SK-N-SH (cell line): ENCODE measurements around the gene SNX24. TPM values are rescaled to one million over a fixed set of nuclear protein-coding genes. Genes with fewer than 3 reads are reported as not detected.

Source experiments
- CTCF ChIA-PET: fragments of 300-600, 350-600 bp; formaldehyde crosslinking; extraction: SDS; loops from one replicate; lab custom pipeline; 2021; lab: Yijun Ruan, JAX
- POLR2A ChIA-PET: fragments of 350-600 bp; sonication (Branson Sonifier 250); formaldehyde crosslinking; extraction: SDS; loops from one replicate; lab custom pipeline; 2020; ENCODE audit warnings: antibody characterized with exemption, inconsistent platforms; lab: Yijun Ruan, JAX
- DNase-seq: peaks from one replicate; pipeline ENCODE4 v3.0.0; 2012
- H2AFZ ChIP-seq: fragments of 200-600 bp; sonication (generic); 2 replicates; pipeline ENCODE4 v1.8.1; 2016; ENCODE audit warnings: antibody characterized with exemption, mild to moderate bottlenecking, low read depth
- H3F3A ChIP-seq: fragments of 200-600 bp; sonication (generic); replicated peaks from 2 replicates; pipeline ENCODE3; 2016; ENCODE audit warnings: antibody characterized with exemption, mild to moderate bottlenecking; ENCODE audit not compliant: insufficient read depth
- H3K27ac ChIP-seq, 2 experiments: fragments of 200-500 bp in 1 of 2; fragments of 200-600 bp in 1 of 2; sonication (Bioruptor generic) in 1 of 2; sonication (generic), shearing (Covaris generic) in 1 of 2; 2 replicates each; pipeline versions ENCODE4 v1.5.1 to v1.6.1; 2014 to 2016; ENCODE audit warnings: low read depth in 2 of 2, inconsistent platforms in 1 of 2, low read length in 1 of 2, mild to moderate bottlenecking in 1 of 2, mixed read lengths in 1 of 2
- H3K27me3 ChIP-seq: fragments of 200-600 bp; sonication (generic), shearing (Covaris generic); 2 replicates; pipeline ENCODE4 v1.6.1; 2016; ENCODE audit warnings: mixed run types; ENCODE audit not compliant: insufficient read depth
- H3K36me3 ChIP-seq, 2 experiments: fragments of 200-500 bp in 1 of 2; fragments of 200-600 bp in 1 of 2; sonication (Bioruptor generic) in 1 of 2; sonication (generic) in 1 of 2; replicated peaks in 1 of 2; 2 replicates each; pipeline versions ENCODE3 to v1.5.1; 2014 to 2016; ENCODE audit warnings: low read length in 1 of 2, mild to moderate bottlenecking in 1 of 2; ENCODE audit not compliant: insufficient read depth in 2 of 2, control insufficient read depth in 1 of 2
- H3K4me1 ChIP-seq, 2 experiments: fragments of 200-500 bp in 1 of 2; fragments of 200-600 bp in 1 of 2; sonication (Bioruptor generic) in 1 of 2; sonication (generic), shearing (Covaris generic) in 1 of 2; 2 replicates each; pipeline versions ENCODE4 v1.5.1 to v1.6.1; 2014 to 2016; ENCODE audit warnings: low read depth in 1 of 2, low read length in 1 of 2, mixed run types in 1 of 2; ENCODE audit not compliant: insufficient read depth in 2 of 2, control insufficient read depth in 1 of 2
- H3K4me2 ChIP-seq: fragments of 200-600 bp; sonication (generic), shearing (Covaris generic); 2 replicates; pipeline ENCODE4 v1.6.1; 2017; ENCODE audit warnings: mixed run types
- H3K4me3 ChIP-seq, 2 experiments: fragments of 200-500 bp in 1 of 2; fragments of 200-600 bp in 1 of 2; sonication (Bioruptor generic) in 1 of 2; sonication (generic), shearing (Covaris generic) in 1 of 2; 2 replicates each; pipeline versions ENCODE4 v1.5.1 to v1.8.1; 2014 to 2016; ENCODE audit warnings: low read depth in 2 of 2, inconsistent platforms in 1 of 2, low read length in 1 of 2, mild to moderate bottlenecking in 1 of 2, mixed read lengths in 1 of 2, moderate library complexity in 1 of 2
- H3K79me2 ChIP-seq: fragments of 200-600 bp; sonication (generic); 2 replicates; pipeline ENCODE4 v1.8.1; 2017; ENCODE audit warnings: mild to moderate bottlenecking; ENCODE audit not compliant: insufficient read depth
- H3K9ac ChIP-seq: fragments of 200-600 bp; sonication (generic); 2 replicates; pipeline ENCODE4 v1.6.1; 2017; ENCODE audit warnings: mixed run types
- H3K9me2 ChIP-seq: fragments of 200-600 bp; sonication (generic); 2 replicates; pipeline ENCODE4 v1.6.1; 2017; ENCODE audit warnings: mixed run types
- H3K9me3 ChIP-seq: fragments of 200-600 bp; sonication (generic); 2 replicates; pipeline ENCODE4 v1.6.1; 2017; ENCODE audit warnings: mixed run types, mild to moderate bottlenecking, moderate library complexity
- H4K20me1 ChIP-seq: fragments of 200-600 bp; sonication (generic); 2 replicates; pipeline ENCODE4 v1.6.1; 2017; ENCODE audit warnings: mild to moderate bottlenecking, mixed run types; ENCODE audit not compliant: insufficient read depth
- CHD2 ChIP-seq: fragments of 150-350 bp; IDR thresholded peaks from 2 replicates; pipeline ENCODE4 v1.6.1; 2018; ENCODE audit warnings: low read length; ENCODE audit not compliant: partially characterized antibody
- CTCF ChIP-seq: fragments of 200-600 bp; sonication (generic); IDR thresholded peaks from 2 replicates; pipeline ENCODE4 v1.6.1; 2017; ENCODE audit warnings: antibody characterized with exemption, mild to moderate bottlenecking, moderate library complexity
- EP300 ChIP-seq, 2 experiments: IDR thresholded peaks; 2 replicates each; pipeline versions ENCODE4 v1.4.0 to v1.6.1; 2012; ENCODE audit warnings: borderline replicate concordance in 1 of 2, low read depth in 1 of 2, low read length in 1 of 2
- EZH2phosphoT487 ChIP-seq: fragments of 200-600 bp; sonication (generic); IDR thresholded peaks from 2 replicates; pipeline ENCODE4 v1.6.1; 2017; ENCODE audit warnings: low read depth, mixed run types, mild to moderate bottlenecking, antibody characterized with exemption, moderate library complexity, borderline replicate concordance
- GATA2 ChIP-seq: sonication (generic); formaldehyde crosslinking; IDR thresholded peaks from 2 replicates; pipeline ENCODE4 v1.5.0; 2020; ENCODE audit warnings: mild to moderate bottlenecking, missing genetic modification reagents
- IRF3 ChIP-seq: fragments of 150-350 bp; IDR thresholded peaks from 2 replicates; pipeline ENCODE4 v1.6.1; 2016; ENCODE audit warnings: mild to moderate bottlenecking, low read depth, low read length
- MAX ChIP-seq: IDR thresholded peaks from 2 replicates; pipeline ENCODE4 v1.4.0; 2012; ENCODE audit warnings: low read depth
- MXI1 ChIP-seq: IDR thresholded peaks from 2 replicates; pipeline ENCODE4 v1.6.1; 2012; ENCODE audit warnings: mild to moderate bottlenecking, low read depth, low read length, improper control_type of control experiment
- NFIC ChIP-seq: IDR thresholded peaks from 2 replicates; pipeline ENCODE4 v1.4.0; 2012; ENCODE audit warnings: borderline replicate concordance
- NRF1 ChIP-seq: IDR thresholded peaks from 2 replicates; pipeline ENCODE4 v1.6.1; 2012; ENCODE audit warnings: low read depth, mild to moderate bottlenecking, low read length
- RAD21 ChIP-seq: IDR thresholded peaks from 2 replicates; pipeline ENCODE4 v1.6.1; 2012; ENCODE audit warnings: mild to moderate bottlenecking, low read length
- RFX5 ChIP-seq: IDR thresholded peaks from 2 replicates; pipeline ENCODE4 v1.6.1; 2012; ENCODE audit warnings: mild to moderate bottlenecking, improper control_type of control experiment, low read length
- SIN3A ChIP-seq: IDR thresholded peaks from 2 replicates; pipeline ENCODE4 v1.6.1; 2012; ENCODE audit warnings: low read depth, mild to moderate bottlenecking, low read length, moderate library complexity, borderline replicate concordance
- SMC3 ChIP-seq: IDR thresholded peaks from 2 replicates; pipeline ENCODE4 v1.6.1; 2012; ENCODE audit warnings: low read depth, low read length, improper control_type of control experiment
- TCF12 ChIP-seq: IDR thresholded peaks from 2 replicates; pipeline ENCODE4 v1.4.0; 2012
- USF1 ChIP-seq: IDR thresholded peaks from 2 replicates; pipeline ENCODE4 v1.4.0; 2012; ENCODE audit warnings: low read depth, borderline replicate concordance
- YY1 ChIP-seq: IDR thresholded peaks from 2 replicates; pipeline ENCODE4 v1.4.0; 2012; ENCODE audit warnings: low read depth, mild to moderate bottlenecking
- WGBS: methylation state at CpG from one replicate; pipeline ENCODE4 v1.1.6; 2017; ENCODE audit warnings: low lambda C conversion rate; 5-methylcytosine and 5-hydroxymethylcytosine counted together
- polyA plus RNA-seq, 3 experiments: library from polyadenylated mRNA; depleted of rRNA; stranded (reverse); fragments of >200 nt; gene quantifications; 2 replicates each; pipeline ENCODE4 v1.2.3, GENCODE V29; 2012

SNX24 gene
- polyA plus RNA-seq, 1 of the 3 experiments (the other 2 are of a cell fraction) = 8.2 TPM

GRCh38 chr5:122996091-122996490, 150.7 kb downstream of the SNX24 start:
- POLR2A ChIA-PET = no interaction called here
- H2AFZ ChIP-seq = no peak overlapping the region
- WGBS = 35% methylated on average over 1 of the region's 3 CpGs

GRCh38 chr5:122997294-122997693, 151.9 kb downstream of the SNX24 start:
- H3K9ac ChIP-seq = no peak overlapping the region
- peaks cover 0 to 4% of the 10 kb centered on the region in 2 experiments; a peak in 2 of 4 replicates for H3K4me1 ChIP-seq
- no peaks in the 10 kb centered on the region for H3K9me2 ChIP-seq
- H3K4me3 ChIP-seq = no peak overlapping the region
- H3K79me2 ChIP-seq = 0 out of 2 replicates have a peak, but pooled peaks cover 3% of the 10 kb centered on the region
- ChIA-PET CTCF (no interaction called here), POLR2A (no interaction called here)
- H3F3A ChIP-seq = peaks cover 4% of the 10 kb centered on the region
- no peak overlapping the region for H3K4me2 ChIP-seq
- peaks cover 5 to 9% of the 10 kb centered on the region in 2 experiments for H3K36me3 ChIP-seq
- H3K27me3 ChIP-seq = no peaks in the 10 kb centered on the region
- DNase-seq = no peak
- no peak overlapping the region for H2AFZ ChIP-seq
- no peak overlapping the region for H3K27ac ChIP-seq
- no peaks in the 10 kb centered on the region for H3K9me3 ChIP-seq
- TF ChIP-seq NRF1 (no peak), MXI1 (no peak), EZH2phosphoT487 (no peak), EP300 (IDR thresholded peaks at IDR 0.05; ENCODE audit: borderline replicate concordance in 1 of 2, low read depth in 1 of 2, low read length in 1 of 2) (no peak), CHD2 (no peak), TCF12 (no peak), YY1 (no peak), IRF3 (no peak), USF1 (no peak), RAD21 (no peak), MAX (no peak)
- no peaks in the 10 kb centered on the region for H4K20me1 ChIP-seq
- WGBS = 89% methylated on average over 7 of the region's 7 CpGs

More at GRCh38 chr5:122996091-122996490, 150.7 kb downstream of the SNX24 start:
- H3K36me3 ChIP-seq = peaks cover 3 to 9% of the 10 kb centered on the region in 2 experiments
- H4K20me1 ChIP-seq = no peaks in the 10 kb centered on the region
- peaks cover 4% of the 10 kb centered on the region for H3F3A ChIP-seq
- CTCF ChIA-PET = no interaction called here
- no peaks in the 10 kb centered on the region for H3K27me3 ChIP-seq
- 0 out of 2 replicates have a peak, but pooled peaks cover 3% of the 10 kb centered on the region for H3K79me2 ChIP-seq
- H3K27ac ChIP-seq = no peak overlapping the region
- H3K4me1 ChIP-seq = no peaks in the 10 kb centered on the region; a peak in 1 of 4 replicates
- no peak overlapping the region for H3K9ac ChIP-seq
- no peak for TF ChIP-seq SIN3A
- TF ChIP-seq MXI1 = no peak
- TF ChIP-seq GATA2 (CRISPR knock-in tag) = no peak
- TF ChIP-seq NFIC = no peak
- TF ChIP-seq NRF1 = no peak
- TF ChIP-seq SMC3 = no peak
- TF ChIP-seq USF1 = no peak
- no peak for TF ChIP-seq RFX5
- TF ChIP-seq TCF12 = no peak
- no peak for TF ChIP-seq CTCF
- TF ChIP-seq, all 33 proteins: peak for 0
- no peak overlapping the region for H3K4me3 ChIP-seq
- H3K4me2 ChIP-seq = no peak overlapping the region
- no peaks in the 10 kb centered on the region for H3K9me2 ChIP-seq
- H3K9me3 ChIP-seq = no peaks in the 10 kb centered on the region
- DNase-seq = no peak
